A549 treated with dexamethasone at 1 μM for 4 hours (cell line): ENCODE results near the gene MYOM1. TPM values are rescaled to one million over a fixed set of nuclear protein-coding genes. Genes with fewer than 3 reads are reported as not detected.

Experiments used
- total RNA-seq: library from RNA; stranded (reverse); fragments of 200-300 nt; extraction: Qiagen RNA extraction; gene quantifications from 5 replicates; pipeline ENCODE4 v1.2.3, GENCODE V29; 2022

MYOM1 gene
- total RNA-seq = 0.07 to 0.30 TPM (median 0.25 TPM) in 5 replicates

DNA sequence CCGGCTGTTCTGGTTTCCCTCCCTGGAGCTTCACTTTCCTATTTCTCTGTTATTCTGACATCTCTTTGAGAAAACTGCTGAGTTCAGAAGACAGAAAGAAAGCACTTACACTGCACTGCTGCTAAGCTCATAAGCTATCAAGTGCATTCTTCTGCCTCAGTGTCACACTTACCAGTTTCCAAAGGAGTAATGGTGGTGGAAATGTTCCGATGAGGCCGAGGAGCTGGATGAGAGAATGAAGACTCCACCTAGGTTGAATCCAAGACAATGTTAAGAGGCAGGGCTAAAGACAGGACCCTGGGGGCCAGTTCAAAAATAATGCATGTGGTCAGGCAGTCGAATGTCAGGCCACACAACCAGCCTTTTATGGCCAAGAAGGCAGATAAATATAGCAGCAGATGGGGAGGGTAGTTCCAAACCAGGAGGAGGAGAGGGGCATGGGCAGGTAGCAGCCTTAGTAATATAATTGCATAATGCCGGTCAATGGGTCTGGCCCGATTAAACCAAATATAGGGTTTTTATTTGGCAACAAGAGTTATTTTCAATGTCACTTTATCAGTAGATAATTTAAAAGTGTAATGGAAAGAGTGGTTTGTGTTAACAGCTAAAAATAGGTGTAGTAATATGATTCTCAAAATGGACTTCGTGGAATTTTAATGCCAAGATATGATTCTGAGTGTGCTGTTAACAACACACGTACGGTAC, at the start of gene MYOM1:
TSS of gene MYOM1 (minus strand) at position 338 of the 705 bp plus-strand sequence. CDS start 4,745 bp downstream, outside the sequence.

GRCh38 chr18:3261373-3262233, 41.8 kb upstream of the MYOM1 start, which contains the start of gene MYL12B:
Gene MYL12B, plus strand, starts transcription at chr18:3262133. Its CDS starts 10,766 bp downstream, at chr18:3272899.

GRCh38 chr18:3247240-3248061, 27.7 kb upstream of the MYOM1 start, which contains the start of gene MYL12A:
Gene MYL12A, plus strand, starts transcription at chr18:3247801. Its CDS starts 5,447 bp downstream, at chr18:3253248.

Other genes starting within 250 kb of the MYOM1 start
- gene LPIN2, start 206.8 kb downstream of the MYOM1 start, total RNA-seq = 14.1 to 20.5 TPM (median 17.5 TPM) in 5 replicates
- gene MYL12A, start 27.8 kb upstream of the MYOM1 start, total RNA-seq = 312 to 391 TPM (median 333 TPM) in 5 replicates
- 384 to 403 TPM (median 388 TPM) in 5 replicates for gene MYL12B, start 42.2 kb upstream of the MYOM1 start, total RNA-seq
- gene TGIF1, start 230.2 kb upstream of the MYOM1 start, total RNA-seq = 66.2 to 91.1 TPM (median 84.2 TPM) in 5 replicates